ENCODE measurements around the gene PI4KB. TPM values are rescaled to one million over a fixed set of nuclear protein-coding genes. Genes with fewer than 3 reads are reported as not detected.

The PI4KB gene
- total and polyA plus RNA-seq, 2 of the 13 experiments (the other 11 are each of a cell fraction or from before 2014, with no cell fraction given): 19.5 to 29.3 TPM

DNA sequence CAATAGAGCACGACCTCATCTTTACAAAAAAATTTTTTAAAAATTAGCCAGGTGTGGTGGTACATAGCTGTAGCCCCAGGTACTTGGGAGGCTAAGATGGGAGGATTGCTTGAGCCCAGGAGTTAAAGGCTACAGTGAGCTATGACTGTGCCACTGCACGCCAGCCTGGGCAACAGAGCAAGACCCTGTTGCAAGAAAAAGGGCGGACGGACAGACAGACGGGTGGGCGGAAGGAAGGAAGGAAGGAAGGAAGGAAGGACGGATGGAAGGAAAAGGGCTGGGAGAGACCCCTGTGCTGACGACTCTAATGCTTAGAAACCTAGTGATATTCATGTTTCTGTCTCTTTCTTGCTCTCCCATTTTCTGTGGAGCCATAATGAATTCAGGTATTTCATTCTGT, 14.4 kb downstream of the PI4KB start:
- DNase-seq (ENCODE audit: low spot score) (no peak), ATAC-seq (no peak), FAIRE-seq (no peak)
- intact Hi-C loops (cut with micrococcal nuclease; ENCODE audit: unreplicated experiment): no loop called here
- 93% methylated on average over 8 of the region's 8 CpGs for WGBS (ENCODE audit: low lambda C conversion rate)
- Histone ChIP-seq H3K27ac (ENCODE audit: extremely low read length, insufficient read depth, low read length) (no peak overlapping the region), H4K20me1 (ENCODE audit: insufficient read depth, low read length) (no peaks in the 10 kb centered on the region), H3K4me2 (ENCODE audit: low read depth, low read length) (no peak overlapping the region), H3K4me3 (replicated peaks in 1 of 3; ENCODE audit: insufficient read depth in 1 of 3, low read depth in 2 of 3, low read length in 3 of 3) (no peak overlapping the region), H3K9me3 (ENCODE audit: low read length) (no peaks in the 10 kb centered on the region), H2AFZ (ENCODE audit: low read length) (no peak overlapping the region), H3K9ac (ENCODE audit: insufficient read depth, low read depth, low read length) (no peak overlapping the region), H3K79me2 (ENCODE audit: insufficient read depth, low read length) (no peaks in the 10 kb centered on the region), H3K27me3 (ENCODE audit: control insufficient read depth in 1 of 2, insufficient read depth in 2 of 2, low read length in 2 of 2) (no peaks in the 10 kb centered on the region), H3K36me3 (replicated peaks in 1 of 2; ENCODE audit: control insufficient read depth in 1 of 2, insufficient read depth in 2 of 2, low read length in 2 of 2) (peaks cover 10 to 61% of the 10 kb centered on the region in 2 experiments), H3K4me1 (ENCODE audit: insufficient read depth, low read length) (peaks cover 17% of the 10 kb centered on the region)
- ChIA-PET CTCF (ENCODE audit: low intra/inter-chr PET ratio, low total read pairs) (no interaction called here), POLR2A (interaction anchor here (2.6 kb wide), 1 partner anchor 14 kb away, joined by 19 read pairs; the partner anchor contains the start of gene PI4KB)
- no peak for TF ChIP-seq ZFP82 (CRISPR knock-in tag; IDR thresholded peaks at IDR 0.05; ENCODE audit: borderline replicate concordance)
- no peak for TF ChIP-seq JUN (CRISPR knock-in tag; IDR thresholded peaks at IDR 0.05)
- TF ChIP-seq, protein P1, sequence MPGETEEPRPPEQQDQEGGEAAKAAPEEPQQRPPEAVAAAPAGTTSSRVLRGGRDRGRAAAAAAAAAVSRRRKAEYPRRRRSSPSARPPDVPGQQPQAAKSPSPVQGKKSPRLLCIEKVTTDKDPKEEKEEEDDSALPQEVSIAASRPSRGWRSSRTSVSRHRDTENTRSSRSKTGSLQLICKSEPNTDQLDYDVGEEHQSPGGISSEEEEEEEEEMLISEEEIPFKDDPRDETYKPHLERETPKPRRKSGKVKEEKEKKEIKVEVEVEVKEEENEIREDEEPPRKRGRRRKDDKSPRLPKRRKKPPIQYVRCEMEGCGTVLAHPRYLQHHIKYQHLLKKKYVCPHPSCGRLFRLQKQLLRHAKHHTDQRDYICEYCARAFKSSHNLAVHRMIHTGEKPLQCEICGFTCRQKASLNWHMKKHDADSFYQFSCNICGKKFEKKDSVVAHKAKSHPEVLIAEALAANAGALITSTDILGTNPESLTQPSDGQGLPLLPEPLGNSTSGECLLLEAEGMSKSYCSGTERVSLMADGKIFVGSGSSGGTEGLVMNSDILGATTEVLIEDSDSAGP (CRISPR knock-in tag; IDR thresholded peaks at IDR 0.05; ENCODE audit: borderline replicate concordance): no peak
- TF ChIP-seq, protein P2, sequence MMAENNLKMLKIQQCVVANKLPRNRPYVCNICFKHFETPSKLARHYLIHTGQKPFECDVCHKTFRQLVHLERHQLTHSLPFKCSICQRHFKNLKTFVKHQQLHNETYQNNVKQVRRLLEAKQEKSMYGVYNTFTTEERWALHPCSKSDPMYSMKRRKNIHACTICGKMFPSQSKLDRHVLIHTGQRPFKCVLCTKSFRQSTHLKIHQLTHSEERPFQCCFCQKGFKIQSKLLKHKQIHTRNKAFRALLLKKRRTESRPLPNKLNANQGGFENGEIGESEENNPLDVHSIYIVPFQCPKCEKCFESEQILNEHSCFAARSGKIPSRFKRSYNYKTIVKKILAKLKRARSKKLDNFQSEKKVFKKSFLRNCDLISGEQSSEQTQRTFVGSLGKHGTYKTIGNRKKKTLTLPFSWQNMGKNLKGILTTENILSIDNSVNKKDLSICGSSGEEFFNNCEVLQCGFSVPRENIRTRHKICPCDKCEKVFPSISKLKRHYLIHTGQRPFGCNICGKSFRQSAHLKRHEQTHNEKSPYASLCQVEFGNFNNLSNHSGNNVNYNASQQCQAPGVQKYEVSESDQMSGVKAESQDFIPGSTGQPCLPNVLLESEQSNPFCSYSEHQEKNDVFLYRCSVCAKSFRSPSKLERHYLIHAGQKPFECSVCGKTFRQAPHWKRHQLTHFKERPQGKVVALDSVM (CRISPR knock-in tag; IDR thresholded peaks at IDR 0.05): no peak
- no peak for TF ChIP-seq ZNF572 (CRISPR knock-in tag; IDR thresholded peaks at IDR 0.05)
- TF ChIP-seq ZBTB20 (CRISPR knock-in tag; IDR thresholded peaks at IDR 0.05; ENCODE audit: borderline replicate concordance, low read depth): no peak
- no peak for TF ChIP-seq ZNF513 (CRISPR knock-in tag; conservative IDR thresholded peaks at IDR 0.05)
- no peak for TF ChIP-seq ZBTB26 (CRISPR knock-in tag; IDR thresholded peaks at IDR 0.05; ENCODE audit: borderline replicate concordance)
- no peak for TF ChIP-seq ZNF557 (CRISPR knock-in tag; IDR thresholded peaks at IDR 0.05)
- TF ChIP-seq RFXANK (CRISPR knock-in tag; IDR thresholded peaks at IDR 0.05): no peak
- TF ChIP-seq ZFP36L2 (CRISPR knock-in tag; IDR thresholded peaks at IDR 0.05): no peak
- no TSS peak for BruUV-seq (replicated peaks)
- in situ Hi-C loops (cut with HindIII; ENCODE audit: extremely low pct_ligation_motif_present, low pct_unique_long_range_greater_than_20kb): no loop called here

All from HepG2 (cell line).